ENCODE data around the gene OASL.
"Not testable (repeated sequence)": the region's sequence is repeated elsewhere in the genome, so short reads cannot be mapped to it uniquely, and the experiment has no call there.

Gene OASL

DNA sequence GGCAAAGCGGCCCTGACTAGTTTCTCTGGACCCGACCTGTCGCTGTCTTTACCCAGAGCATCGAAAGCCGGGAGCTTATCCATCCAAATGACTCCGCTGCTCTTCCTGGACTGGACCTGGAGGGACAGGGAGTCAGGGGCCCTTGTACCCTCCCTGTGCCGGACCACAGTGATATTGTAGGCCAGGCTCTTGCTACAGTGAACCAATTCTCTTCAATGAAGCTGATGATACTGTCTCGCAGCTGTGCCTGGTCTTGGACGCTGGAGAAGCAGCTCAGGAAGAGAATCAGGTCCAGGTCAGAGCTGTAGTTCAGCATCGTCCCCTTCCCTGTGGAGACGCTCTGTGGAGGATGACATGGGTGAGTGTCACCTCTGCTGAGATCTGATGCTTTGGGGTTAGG is 14.7 kb upstream of the OASL start:
- no peak overlapping the region for H3K27ac ChIP-seq

DNA sequence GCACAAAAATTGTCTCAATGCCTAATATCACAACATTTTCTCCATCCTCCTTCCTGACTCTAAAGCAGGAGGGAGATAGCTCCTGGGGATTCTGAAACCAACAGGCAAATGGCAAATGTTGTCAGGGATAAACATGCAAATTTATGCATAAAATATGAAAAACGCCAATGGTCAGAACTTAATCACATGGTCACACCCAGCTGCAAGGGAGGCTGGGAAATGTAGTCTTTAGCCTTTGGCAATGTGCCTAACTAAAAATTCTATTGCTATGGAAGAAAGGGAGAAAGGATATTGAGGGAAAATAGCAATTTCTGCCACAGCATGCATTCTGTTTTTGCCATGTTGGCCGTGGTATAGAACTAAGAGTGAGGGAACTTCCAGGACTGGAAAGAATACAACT is 11.7 kb upstream of the OASL start:
- TF ChIP-seq ZFX (IDR thresholded peaks at IDR 0.05; ENCODE audit: borderline replicate concordance) = no peak
- TF ChIP-seq, protein P1, sequence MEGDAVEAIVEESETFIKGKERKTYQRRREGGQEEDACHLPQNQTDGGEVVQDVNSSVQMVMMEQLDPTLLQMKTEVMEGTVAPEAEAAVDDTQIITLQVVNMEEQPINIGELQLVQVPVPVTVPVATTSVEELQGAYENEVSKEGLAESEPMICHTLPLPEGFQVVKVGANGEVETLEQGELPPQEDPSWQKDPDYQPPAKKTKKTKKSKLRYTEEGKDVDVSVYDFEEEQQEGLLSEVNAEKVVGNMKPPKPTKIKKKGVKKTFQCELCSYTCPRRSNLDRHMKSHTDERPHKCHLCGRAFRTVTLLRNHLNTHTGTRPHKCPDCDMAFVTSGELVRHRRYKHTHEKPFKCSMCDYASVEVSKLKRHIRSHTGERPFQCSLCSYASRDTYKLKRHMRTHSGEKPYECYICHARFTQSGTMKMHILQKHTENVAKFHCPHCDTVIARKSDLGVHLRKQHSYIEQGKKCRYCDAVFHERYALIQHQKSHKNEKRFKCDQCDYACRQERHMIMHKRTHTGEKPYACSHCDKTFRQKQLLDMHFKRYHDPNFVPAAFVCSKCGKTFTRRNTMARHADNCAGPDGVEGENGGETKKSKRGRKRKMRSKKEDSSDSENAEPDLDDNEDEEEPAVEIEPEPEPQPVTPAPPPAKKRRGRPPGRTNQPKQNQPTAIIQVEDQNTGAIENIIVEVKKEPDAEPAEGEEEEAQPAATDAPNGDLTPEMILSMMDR (IDR thresholded peaks at IDR 0.05) = no peak
- H3K27ac ChIP-seq = no peak overlapping the region

More for the DNA sequence above, 14.7 kb upstream of the OASL start:
- TF ChIP-seq, protein P1 (IDR thresholded peaks at IDR 0.05) = no peak
- no peak for TF ChIP-seq ZFX (IDR thresholded peaks at IDR 0.05; ENCODE audit: borderline replicate concordance)

DNA sequence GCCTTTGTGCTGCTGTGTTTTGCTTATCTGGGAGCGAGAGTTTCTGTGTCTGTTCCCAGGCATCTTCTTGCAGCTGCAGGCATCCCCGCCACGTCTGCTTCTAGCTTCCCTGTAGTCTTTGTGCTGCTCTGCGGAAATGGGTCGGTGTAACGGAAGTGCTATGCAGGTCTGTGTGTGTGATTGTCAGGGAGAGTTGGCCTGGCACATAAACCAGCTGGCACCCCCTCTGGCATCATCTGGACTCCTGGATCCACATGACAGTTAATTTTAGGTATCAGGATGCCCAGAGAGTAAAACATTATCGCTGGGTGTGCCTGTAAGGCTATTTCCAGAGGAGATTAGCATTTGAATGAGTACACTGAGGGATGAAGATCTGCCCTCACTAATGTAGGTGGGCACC is 9.4 kb upstream of the OASL start:
- TF ChIP-seq, protein P1 (IDR thresholded peaks at IDR 0.05) = no peak
- no peak for TF ChIP-seq ZFX (IDR thresholded peaks at IDR 0.05; ENCODE audit: borderline replicate concordance)
- no peak overlapping the region for H3K27ac ChIP-seq

DNA sequence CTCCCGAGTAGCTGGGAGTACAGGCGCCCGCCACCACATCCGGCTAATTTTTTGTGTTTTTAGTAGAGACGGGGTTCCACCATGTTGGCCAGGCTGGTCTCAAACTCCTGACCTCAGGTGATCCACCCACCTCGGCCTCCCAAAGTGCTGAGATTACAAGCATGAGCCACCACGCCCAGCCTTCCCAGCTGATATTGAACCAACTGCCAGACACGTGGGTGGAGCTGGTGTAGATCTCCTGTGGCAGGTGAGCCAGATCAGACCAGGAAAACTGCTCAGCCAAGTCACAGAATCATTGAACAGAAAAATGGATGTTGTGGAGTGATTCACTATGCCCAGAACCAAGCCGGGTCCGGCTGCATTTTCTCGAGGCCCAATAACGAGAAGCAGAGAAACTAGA is 8.4 kb upstream of the OASL start:
- not testable (repeated sequence) for H3K27ac ChIP-seq

DNA sequence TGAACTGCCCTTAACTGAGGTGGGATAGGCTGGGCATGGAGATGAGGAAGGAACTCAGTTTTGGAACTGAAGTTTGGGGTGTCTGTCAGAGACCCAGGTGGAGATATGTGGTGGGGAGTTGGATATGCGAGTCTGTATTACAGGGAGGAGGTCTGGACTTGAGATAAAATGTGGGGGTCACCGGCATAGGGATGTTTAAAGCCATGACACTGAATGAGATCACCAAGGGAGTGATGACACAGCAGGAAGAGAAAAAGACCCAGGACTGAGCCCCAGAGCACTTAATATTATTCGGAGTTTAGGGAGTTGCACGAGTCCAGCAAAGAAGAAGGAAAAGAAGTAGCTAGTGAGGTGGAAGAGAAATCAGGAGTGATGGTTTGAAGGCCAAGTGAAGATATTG is 4.0 kb upstream of the OASL start:
- no peak overlapping the region for H3K27ac ChIP-seq
- TF ChIP-seq, protein P1 (IDR thresholded peaks at IDR 0.05) = no peak
- TF ChIP-seq ZFX (IDR thresholded peaks at IDR 0.05; ENCODE audit: borderline replicate concordance) = no peak

DNA sequence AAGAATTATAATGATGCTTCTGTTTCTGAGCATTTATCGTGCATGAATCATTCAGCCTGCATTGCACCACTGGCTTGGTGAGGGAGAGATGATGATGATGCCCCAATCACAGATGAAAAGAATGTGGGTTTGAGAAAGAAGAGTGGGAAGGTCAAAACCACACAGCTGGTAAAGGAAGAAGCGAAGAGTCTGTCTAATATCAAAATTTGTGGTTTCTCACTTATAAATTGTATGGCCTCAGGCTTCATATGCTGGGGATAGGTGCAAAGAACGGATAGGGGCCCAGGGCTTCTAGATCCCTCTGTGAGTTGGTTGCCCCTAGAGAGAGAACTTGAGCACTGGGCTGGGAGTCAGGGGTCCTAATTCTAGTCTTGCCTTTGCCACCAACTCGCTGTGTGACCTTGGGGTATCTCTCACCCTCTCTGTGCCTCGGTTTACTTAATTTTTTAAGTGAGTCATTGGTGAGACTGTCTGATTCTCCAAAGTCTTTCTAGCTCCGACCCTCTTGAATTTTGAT is 2.2 kb downstream of the OASL start:
- no peak for TF ChIP-seq ZFX (IDR thresholded peaks at IDR 0.05; ENCODE audit: borderline replicate concordance)
- TF ChIP-seq, protein P1 (IDR thresholded peaks at IDR 0.05) = no peak
- no peak overlapping the region for H3K27ac ChIP-seq

DNA sequence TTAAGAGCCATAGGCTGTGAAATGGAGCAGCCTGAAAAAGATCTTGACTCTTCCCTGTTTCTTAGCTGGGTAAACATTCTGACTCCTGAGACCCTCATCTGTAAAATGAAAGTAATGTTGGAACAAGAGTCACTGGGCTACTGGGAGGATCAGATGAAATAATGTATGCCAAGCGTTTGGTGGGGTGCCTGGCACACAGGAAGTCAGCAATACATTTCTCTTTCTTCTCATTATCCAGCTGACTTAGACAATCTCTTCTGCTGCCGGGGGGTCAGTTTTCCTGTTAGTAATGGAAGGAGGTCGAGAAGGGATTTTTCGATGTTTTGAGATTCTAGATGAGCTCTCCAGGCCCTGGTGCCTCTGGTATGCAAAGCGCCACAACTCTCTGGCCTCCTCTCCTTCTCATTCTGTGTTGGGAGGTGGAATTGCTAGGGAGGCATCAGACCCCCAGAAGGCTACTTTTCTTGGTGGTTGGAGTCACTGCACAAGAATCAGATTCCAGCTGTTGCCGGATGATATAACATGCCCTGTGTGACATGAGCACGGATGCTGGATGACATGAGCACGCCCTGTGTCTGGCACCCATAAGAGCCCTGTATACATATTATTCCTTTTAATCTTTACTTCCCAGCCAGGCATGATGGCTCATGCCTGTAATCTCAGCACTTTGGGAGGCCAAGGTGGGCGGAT is 4.3 kb downstream of the OASL start:
- no peak overlapping the region for H3K27ac ChIP-seq
- TF ChIP-seq ZFX (IDR thresholded peaks at IDR 0.05; ENCODE audit: borderline replicate concordance) = no peak
- TF ChIP-seq, protein P1 (IDR thresholded peaks at IDR 0.05) = no peak

Measured in 22Rv1 (cell line).